Measurements from ENCODE around the gene YTHDC1. TPM values are rescaled to one million over a fixed set of nuclear protein-coding genes. Genes with fewer than 3 reads are reported as not detected.

Gene YTHDC1
- total and polyA plus RNA-seq, 2 of the 8 experiments (the other 6 are each of a cell fraction or from before 2014, with no cell fraction given): 25.7 to 89.5 TPM

GRCh38 chr4:68358988-68359387, 9.1 kb upstream of the YTHDC1 start:
- no peaks in the 10 kb centered on the region for H3K36me3 ChIP-seq (ENCODE audit: control insufficient read depth in 2 of 4, insufficient read depth in 4 of 4, low read length in 3 of 4)
- H2AFZ ChIP-seq (ENCODE audit: low read length): no peak overlapping the region
- H3K4me3 ChIP-seq (ENCODE audit: extremely low read depth in 1 of 4, insufficient read depth in 2 of 4, low read depth in 3 of 4, low read length in 4 of 4): no peak overlapping the region
- no peak overlapping the region for H3K27ac ChIP-seq (ENCODE audit: low read depth, low read length)
- H2BK120ac ChIP-seq (replicated peaks; ENCODE audit: low read depth, low read length): no peak overlapping the region
- no peak overlapping the region for H2BK5ac ChIP-seq (ENCODE audit: low read depth, low read length)
- H4K20me1 ChIP-seq (replicated peaks in 1 of 2; ENCODE audit: control insufficient read depth in 1 of 2, insufficient read depth in 2 of 2, low read length in 2 of 2): no peaks in the 10 kb centered on the region
- H2BK20ac ChIP-seq (ENCODE audit: low read length): no peak overlapping the region
- no peak overlapping the region for H4K8ac ChIP-seq (ENCODE audit: extremely low read depth, insufficient read depth, low read length)
- no peak overlapping the region for H2BK15ac ChIP-seq (ENCODE audit: low read length)
- no peaks in the 10 kb centered on the region for H3K79me2 ChIP-seq (ENCODE audit: control insufficient read depth in 1 of 2, insufficient read depth in 2 of 2, low read length in 2 of 2)
- FAIRE-seq (no peak), DNase-seq (ENCODE audit: low read depth in 1 of 2, low spot score in 2 of 2) (no peak)
- no peak overlapping the region for H3K18ac ChIP-seq (ENCODE audit: extremely low read depth, low read length)
- no peaks in the 10 kb centered on the region for H3K79me1 ChIP-seq (ENCODE audit: low read depth, low read length)
- H3K9me3 ChIP-seq (ENCODE audit: insufficient read depth in 2 of 2, low read depth in 1 of 2, low read length in 1 of 2): no peaks in the 10 kb centered on the region
- H3K23me2 ChIP-seq (ENCODE audit: low read depth, low read length): no peaks in the 10 kb centered on the region
- no peak overlapping the region for H3K23ac ChIP-seq (ENCODE audit: insufficient read length)
- H3K27me3 ChIP-seq (replicated peaks in 1 of 4; ENCODE audit: control insufficient read depth in 3 of 4, extremely low read depth in 1 of 4, insufficient read depth in 3 of 4, low read length in 3 of 4): peaks cover 0 to 2% (median 0%) of the 10 kb centered on the region in 4 experiments; a peak in 4 of 7 replicates
- no peak overlapping the region for H4K5ac ChIP-seq (ENCODE audit: insufficient read length, low read depth, low read length)
- no peak overlapping the region for H2AK5ac ChIP-seq (ENCODE audit: low read depth, low read length)
- no peak overlapping the region for H4K91ac ChIP-seq (replicated peaks; ENCODE audit: insufficient read length, low read length)
- H2BK12ac ChIP-seq (ENCODE audit: low read depth, low read length): no peak overlapping the region
- H3K4ac ChIP-seq (replicated peaks; ENCODE audit: insufficient read length, low read depth, low read length): no peak overlapping the region
- 86% methylated on average over 2 of the region's 2 CpGs; no CpG with 5 or more reads in 1 of the 2 experiments for WGBS, 2 experiments (ENCODE audit: extremely low coverage in 1 of 2, insufficient coverage in 1 of 2, insufficient read length in 1 of 2, insufficient replicate concordance in 2 of 2, low coverage in 1 of 2, low lambda C conversion rate in 2 of 2, missing lambda C conversion rate in 1 of 2)
- no peaks in the 10 kb centered on the region for H3K4me1 ChIP-seq (replicated peaks in 1 of 4; ENCODE audit: control insufficient read depth in 3 of 4, insufficient read depth in 4 of 4, low read length in 3 of 4)
- CTCF ChIA-PET (ENCODE audit: partially characterized antibody): interaction anchor here (1.4 kb wide), 1 partner anchor 12 kb away, joined by 4 read pairs; no protein-coding TSS in a partner anchor
- H3K14ac ChIP-seq (ENCODE audit: insufficient read length): no peak overlapping the region
- POLR2A ChIA-PET (ENCODE audit: partially characterized antibody): interaction anchor here (1.0 kb wide), 1 partner anchor 94 kb away, joined by 3 read pairs; no protein-coding TSS in a partner anchor
- no peak overlapping the region for H3K9ac ChIP-seq (replicated peaks in 1 of 4; ENCODE audit: extremely low read depth in 1 of 4, low read depth in 3 of 4, low read length in 3 of 4)
- H3K4me2 ChIP-seq (ENCODE audit: insufficient read depth in 1 of 2, low read depth in 2 of 2, low read length in 2 of 2): no peak overlapping the region
- no peak overlapping the region for H3K56ac ChIP-seq (replicated peaks; ENCODE audit: insufficient read length, low read depth, low read length)
- no peak for TF ChIP-seq HDAC2 (IDR thresholded peaks at IDR 0.05; ENCODE audit: borderline replicate concordance in 1 of 2, low read depth in 2 of 2, low read length in 2 of 2)
- TF ChIP-seq CEBPB (IDR thresholded peaks at IDR 0.05; ENCODE audit: low read depth, low read length): no peak
- no peak for TF ChIP-seq RAD21 (IDR thresholded peaks at IDR 0.05 in 1 of 2, conservative IDR thresholded peaks at IDR 0.05 in 1 of 2; ENCODE audit: low read depth in 2 of 2, low read length in 2 of 2)
- TF ChIP-seq POLR2A (IDR thresholded peaks at IDR 0.05; ENCODE audit: control extremely low read depth in 1 of 2, low read depth in 2 of 2, low read length in 2 of 2): no peak
- no peak for TF ChIP-seq POLR2AphosphoS5 (IDR thresholded peaks at IDR 0.05; ENCODE audit: low read depth, low read length)
- TF ChIP-seq GTF2F1 (IDR thresholded peaks at IDR 0.05; ENCODE audit: borderline replicate concordance, low read depth, low read length): no peak
- no peak for TF ChIP-seq JUN (IDR thresholded peaks at IDR 0.05; ENCODE audit: low read depth, low read length)
- no peak for TF ChIP-seq SIRT6 (IDR thresholded peaks at IDR 0.05; ENCODE audit: low read length)
- no peak for TF ChIP-seq CREB1 (IDR thresholded peaks at IDR 0.05)
- TF ChIP-seq ATF2 (IDR thresholded peaks at IDR 0.05; ENCODE audit: low read length): no peak
- no peak for TF ChIP-seq TBP (IDR thresholded peaks at IDR 0.05; ENCODE audit: low read depth, low read length)
- TF ChIP-seq E2F6 (IDR thresholded peaks at IDR 0.05): no peak
- TF ChIP-seq BCL11A (IDR thresholded peaks at IDR 0.05; ENCODE audit: low read depth in 2 of 2, low read length in 2 of 2): no peak

All from H1 (cell line).